Activated CD4-positive, CD25-positive, alpha-beta regulatory T cell (primary cell): Measurements from ENCODE around the gene ULK2.
"Not testable (repeated sequence)": the region's sequence is repeated elsewhere in the genome, so short reads cannot be mapped to it uniquely, and the experiment has no call there.

Experiments used
- DNase-seq, 4 experiments: peaks; one replicate each; lab custom pipeline; 2025; lab: John Stamatoyannopoulos, UW

Gene ULK2

DNA sequence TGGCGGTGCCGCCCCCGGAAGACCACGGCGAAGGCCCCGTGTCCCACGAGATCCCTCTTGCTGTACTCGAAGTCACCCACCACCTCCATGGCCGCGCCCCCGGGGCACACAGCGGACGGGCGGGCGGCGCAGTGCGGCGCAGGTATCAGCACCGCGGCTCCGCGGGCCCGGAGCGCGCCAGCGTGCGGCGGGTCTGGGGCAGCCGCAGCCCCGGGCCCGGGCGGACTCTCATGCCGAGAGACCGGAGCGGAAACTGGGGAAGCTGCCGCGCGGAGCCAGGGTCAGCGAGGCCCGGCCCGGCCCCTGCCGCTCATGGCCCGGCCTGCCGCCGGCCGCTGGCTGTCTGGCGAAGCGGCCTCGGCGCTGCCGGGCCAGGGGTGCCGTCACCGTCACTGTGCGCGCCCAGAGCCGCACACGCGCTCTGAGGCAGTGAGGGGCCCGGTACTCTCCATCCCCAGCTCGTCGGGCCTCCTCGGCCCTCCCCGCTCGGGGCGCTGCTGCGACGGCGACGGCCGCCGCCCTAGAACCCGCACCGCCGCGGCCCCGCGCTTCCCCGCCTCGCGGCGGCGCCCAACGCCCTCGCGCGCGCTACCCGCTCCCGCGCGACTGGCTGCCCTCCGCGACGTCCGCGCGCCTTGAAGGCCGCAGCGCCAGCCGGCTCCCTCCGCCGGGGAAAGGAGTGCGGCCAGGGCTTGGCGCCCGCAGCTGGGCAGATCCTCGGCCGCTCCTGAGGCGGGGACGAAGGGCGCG, at the start of gene ULK2:
Gene ULK2, minus strand, starts transcription at position 608 of the 750 bp plus-strand sequence. Its CDS starts 519 bp downstream, at position 89.
- peak in 1 of 4 experiments; percentile 11 for DNase-seq

DNA sequence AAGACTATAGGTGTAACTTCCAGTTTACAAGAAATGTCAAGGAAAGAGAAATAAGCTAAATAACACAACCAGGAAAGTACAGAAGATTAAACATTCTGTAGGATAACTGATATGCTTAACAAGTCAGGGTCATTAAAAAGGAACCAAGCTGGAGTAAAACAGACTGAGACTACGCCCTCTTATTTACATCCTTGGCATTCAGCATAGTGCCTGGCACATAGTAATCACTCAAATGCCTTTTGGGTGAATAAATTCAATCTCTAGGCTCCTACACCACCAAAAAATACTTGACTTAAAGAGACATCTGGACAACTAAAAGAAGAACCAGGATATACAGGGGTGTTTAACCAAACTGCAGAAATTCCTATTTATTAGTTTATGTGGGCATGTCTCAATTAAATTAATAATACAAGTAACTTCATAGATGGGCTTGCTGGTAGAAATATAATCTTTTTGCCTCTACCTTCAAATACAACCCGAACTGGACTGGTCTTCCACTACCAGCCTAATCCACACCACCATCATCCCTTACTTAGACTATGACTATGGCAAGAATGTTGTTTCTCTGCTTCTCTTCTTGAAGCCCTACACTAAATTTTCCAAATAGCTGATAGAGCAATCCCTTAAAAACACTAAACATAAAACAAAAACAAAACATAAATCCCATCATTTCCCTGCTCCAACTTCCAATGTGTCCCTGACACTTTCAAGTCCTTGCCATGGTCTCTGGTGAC, 47.7 kb upstream of the ULK2 start:
- no peak for DNase-seq

DNA sequence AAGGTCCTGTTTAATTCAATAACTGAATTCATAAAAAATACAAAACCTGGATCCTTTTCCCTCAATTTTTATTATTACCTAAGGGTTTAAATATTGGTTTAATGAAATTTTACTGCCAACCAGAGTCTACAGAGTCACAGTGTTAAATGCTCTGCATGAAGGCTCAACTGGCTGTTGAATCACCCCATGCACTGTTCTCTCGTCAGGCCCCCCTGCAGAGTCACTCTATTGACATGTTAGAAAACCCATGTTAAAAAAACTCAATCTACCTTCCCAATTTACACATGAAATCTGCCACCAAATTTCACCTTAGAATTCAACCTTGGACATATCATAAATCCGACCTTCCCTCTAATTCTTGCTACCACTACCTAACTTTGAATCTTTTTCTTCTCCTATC, 43.3 kb upstream of the ULK2 start:
- no peak for DNase-seq

DNA sequence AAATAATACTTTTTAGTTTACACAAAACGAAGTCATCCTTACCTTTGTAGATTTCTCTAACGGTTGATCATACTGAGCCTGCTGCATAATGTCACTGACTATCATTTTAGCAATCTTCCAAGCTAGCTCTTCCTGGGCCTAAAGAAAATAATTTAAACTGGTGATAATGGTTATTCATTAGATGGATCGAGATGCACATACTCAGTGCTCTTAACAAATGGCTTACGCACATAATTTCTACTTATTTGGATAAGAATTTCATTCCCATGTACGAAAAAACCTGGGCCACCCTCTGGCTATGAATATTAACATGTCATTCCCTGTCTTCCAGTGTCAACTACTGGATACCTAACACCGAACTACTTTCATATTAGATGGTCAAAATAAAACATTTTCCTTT, 41.4 kb upstream of the ULK2 start:
- DNase-seq, result no peak

DNA sequence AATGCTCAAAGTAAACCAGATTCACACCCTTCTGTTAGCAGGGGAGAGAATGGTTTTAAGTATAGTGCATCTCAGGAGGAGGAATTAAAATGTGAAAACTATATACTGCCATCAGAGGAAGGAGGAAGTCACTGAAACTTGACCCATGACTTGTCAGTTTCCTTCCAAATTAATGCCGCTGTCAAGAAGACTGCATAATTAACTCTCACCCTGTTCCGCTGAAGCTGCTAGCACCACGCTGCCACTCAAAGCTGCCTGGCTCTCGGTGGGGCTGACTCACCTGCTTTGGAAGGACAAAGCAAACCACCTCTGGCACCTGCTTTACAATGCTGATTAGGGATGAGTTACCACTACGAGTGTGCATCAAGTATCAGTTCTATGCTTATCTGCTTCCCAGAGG, 37.8 kb upstream of the ULK2 start:
- no peak for DNase-seq

DNA sequence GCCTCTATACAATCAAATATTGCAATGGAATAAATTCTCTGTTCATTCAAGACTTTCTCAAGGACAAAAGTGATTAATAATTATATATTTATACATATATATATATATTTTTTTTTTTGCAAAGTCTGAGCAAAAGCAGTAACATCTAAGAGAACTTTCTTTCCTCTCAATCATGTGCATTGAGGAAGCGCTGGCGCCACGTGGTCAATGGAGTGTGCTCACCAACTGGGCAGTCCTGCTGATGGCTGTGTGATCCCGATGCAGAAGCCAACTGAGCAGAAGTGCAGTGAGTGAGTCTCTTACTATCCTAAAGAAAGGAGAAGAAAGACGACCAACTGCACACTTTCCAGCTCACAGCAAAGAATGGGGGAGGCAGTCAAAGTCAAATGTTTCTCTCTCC, 37.2 kb upstream of the ULK2 start:
- no peak for DNase-seq

DNA sequence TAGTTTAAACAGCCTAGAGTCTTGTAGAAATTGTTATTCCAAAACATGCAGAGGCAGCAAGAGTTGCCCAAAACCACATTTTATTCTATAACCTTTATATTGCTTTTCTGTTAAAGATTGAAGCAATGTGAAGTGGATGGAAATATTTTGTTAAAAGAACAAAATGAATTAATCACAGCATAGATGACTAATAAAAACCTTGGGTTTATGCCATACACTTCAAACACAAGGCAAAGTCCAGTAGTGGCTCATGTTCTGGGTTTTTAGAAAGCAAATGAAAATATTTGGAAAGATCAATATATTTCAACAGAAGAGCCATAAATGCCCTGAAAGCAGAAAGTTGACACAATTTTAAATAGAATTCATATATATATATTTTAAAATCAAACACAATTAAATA, 36.7 kb upstream of the ULK2 start:
- no peak for DNase-seq

DNA sequence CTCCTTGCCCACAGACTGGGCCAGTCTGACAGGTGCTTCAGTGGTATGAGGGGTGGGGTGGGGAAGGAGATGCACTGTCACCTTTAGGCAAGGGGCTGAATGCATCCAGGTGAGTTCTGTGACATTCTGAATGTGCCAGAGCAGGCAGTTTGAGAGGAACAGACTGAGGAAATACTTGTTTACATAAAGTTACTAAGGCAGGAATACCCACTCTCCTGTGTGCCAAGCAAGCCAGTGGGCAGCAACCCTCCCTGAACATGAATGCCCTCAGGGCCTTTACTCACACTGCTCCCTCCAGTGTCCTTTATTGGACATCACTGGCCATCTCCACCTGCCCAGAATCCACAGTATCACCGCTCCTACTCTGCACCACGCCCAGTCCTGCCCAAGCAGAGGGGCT, 33.1 kb upstream of the ULK2 start:
- no peak for DNase-seq

DNA sequence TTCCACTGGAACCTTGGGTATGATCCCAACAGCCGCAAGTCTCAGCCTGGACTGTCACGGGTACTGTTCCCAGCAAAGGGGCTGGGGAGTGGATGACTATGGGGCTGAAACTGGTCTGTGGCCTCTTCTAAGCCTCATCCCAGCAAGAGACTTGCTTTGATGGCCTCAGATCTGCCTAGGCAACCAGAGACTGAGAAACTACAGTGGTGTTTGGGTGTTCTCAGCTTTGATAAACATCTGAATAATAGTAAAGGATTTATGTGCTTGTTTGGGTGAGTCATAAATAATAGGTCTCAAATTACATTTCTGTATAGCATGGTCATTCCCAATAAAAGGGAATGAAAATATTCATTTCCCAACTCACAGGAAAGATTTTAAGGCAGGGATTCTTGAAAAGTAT, 30.2 kb upstream of the ULK2 start:
- DNase-seq, result no peak

DNA sequence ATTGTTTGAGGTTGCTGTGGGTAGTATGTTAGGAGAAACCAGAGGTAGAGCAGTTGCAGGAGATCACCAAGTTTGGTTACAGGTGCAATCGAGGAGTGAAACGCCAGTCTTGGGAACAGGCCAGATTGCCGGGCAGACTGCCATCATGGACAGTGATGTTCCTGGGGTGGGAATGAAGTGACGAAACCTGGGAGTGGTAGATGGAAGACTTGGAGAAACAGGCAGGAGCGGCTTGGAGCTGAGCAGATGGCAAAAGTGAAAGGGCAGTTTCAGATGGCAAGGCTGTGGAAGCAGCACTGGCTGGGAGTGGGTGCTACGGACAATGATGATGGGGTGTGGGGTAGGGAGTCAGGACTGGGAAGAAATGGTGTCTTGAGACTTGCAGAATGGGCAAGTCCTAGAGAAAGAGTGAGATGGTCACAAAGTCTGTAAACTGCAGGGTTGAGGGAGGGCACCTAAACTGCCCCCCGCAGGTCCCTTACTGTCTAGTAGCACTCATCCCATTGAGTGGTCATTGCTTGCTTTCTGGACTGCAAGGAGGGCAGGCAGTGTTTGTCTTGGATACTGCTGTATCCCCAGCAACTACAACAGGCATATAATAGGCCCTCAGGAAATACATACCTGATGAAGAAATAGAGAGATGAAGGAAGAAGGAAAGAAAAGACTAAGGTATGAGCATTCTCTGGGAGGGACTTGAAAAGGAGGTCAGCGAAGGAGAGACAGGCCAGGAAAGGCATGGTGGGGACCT, 29.5 kb upstream of the ULK2 start:
- DNase-seq, result no peak

DNA sequence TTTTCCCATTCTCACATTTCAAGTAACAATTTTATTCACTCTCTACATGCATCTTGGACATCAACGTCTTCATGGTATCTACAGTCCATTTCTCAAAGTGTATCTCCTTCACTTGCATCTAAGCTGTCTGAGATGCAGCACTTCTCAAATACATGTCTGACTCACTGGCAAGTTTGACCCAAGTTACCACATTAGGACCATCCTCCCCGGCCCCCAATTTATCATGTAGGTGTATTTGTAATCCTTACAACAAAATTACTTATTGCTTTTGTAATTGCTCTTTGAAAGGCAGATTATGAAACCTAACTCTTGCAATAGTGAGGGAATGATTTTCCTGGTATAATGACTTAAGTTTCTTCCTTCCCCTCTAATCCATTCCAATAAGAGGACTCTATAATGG, 28.9 kb upstream of the ULK2 start:
- no peak for DNase-seq

DNA sequence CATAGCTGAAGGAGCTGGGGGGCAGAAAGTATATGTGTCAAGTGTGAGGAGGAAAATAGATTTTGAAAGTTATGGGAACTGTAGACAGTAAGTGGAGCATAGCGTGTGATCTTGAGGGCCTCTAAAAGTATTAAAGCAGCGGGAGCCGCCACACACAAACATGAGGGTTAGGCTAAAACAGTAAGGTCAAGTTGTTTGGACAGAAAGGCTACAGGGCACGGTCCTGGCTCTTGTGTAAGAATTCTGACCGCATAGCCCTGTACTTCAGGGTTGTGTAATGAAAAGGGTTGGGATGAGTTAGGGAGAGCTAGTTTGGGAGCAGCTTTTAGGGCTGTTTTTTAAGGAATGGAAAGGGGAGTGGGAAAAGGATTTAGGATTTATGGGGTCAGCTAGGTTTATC, 22.8 kb upstream of the ULK2 start:
- not testable (repeated sequence) for DNase-seq

DNA sequence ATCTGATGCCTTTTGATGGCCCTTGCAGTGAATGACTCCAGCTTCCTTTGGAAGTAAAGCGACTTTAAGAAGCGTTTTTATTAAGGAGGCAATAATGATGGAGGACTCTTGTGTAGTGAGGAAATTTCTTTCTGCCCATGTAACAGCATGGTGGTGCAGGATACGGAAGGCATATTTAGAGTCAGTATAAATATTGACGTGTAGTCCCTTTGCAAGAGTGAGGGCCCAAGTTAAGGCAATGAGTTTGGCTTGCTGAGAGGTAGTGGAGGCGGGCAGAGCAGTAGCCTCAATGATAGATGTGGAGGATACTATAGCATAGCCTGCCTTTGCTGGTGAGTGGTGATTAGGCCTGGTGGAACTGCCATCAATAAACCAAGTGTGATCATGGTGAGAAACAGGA, 22.3 kb upstream of the ULK2 start:
- not testable (repeated sequence) for DNase-seq

DNA sequence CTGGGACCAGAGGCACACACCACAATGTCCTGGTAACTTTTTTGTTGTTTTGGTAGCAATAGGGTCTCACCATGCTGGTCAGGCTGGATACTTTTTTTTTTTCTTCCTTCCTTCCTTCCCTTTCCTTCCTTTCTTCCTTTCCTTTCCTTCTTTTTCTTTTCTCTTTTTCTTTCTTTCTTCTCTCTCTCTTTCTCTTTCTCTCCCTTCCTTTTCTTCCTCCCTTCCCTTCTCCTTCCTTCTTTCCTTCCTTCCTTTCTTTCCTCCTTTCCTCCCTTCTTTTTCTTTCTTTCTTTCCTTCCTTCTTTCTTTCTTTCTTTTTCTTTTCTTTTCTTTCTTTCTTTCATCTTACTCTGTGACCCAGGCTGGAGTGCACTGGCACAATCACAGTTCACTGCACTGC, 18.4 kb upstream of the ULK2 start:
- DNase-seq, result no peak

DNA sequence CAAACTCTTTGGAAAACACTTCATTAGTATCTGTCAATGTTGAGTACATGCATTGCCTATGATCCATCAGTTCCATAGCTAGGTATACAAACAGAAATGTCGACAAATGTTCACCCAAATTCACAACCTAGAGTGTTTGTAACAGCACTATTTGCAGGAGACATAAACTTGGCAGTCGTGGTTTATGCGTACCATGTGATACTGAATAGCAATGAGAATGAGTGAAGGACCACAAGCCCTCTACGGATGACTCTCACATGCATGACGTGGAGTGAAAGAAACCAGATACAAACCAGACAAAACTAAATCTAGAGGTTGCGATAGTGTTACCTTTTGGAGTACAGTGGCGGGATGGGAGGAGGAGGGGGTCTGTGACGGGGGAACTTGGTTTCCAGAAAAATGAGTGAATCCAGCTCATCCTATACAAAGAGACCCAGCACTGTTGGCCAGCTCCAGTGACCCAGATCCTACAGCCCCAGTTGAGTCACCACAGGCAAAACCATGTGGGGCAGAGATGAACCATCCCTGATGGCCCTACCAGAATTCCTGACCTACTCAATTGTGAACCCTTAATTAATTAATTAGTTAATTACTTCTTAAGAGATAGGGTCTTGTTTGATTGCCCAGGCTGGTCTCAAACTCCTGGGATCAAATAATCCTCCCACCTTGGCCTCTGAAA, 15.9 kb upstream of the ULK2 start:
- DNase-seq, result no peak

DNA sequence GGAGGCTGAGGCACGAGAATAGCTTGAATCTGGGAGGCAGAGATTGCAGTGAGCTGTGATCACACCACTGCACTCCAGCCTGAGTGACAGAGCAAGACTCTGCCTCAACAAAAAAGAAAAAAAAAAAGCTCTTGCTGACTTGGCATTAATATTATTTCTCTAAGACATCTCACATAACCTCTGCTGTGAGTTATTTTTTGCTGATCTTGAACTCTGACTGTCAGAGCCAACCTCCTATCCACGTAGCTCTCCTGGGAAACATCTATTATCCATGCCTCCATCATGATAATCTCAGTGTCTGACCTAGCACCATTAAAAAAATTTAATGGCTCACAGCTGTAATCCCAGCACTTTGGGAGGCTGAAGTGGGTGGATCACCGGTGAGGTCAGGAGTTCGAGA, 12.7 kb upstream of the ULK2 start:
- DNase-seq, result no peak

DNA sequence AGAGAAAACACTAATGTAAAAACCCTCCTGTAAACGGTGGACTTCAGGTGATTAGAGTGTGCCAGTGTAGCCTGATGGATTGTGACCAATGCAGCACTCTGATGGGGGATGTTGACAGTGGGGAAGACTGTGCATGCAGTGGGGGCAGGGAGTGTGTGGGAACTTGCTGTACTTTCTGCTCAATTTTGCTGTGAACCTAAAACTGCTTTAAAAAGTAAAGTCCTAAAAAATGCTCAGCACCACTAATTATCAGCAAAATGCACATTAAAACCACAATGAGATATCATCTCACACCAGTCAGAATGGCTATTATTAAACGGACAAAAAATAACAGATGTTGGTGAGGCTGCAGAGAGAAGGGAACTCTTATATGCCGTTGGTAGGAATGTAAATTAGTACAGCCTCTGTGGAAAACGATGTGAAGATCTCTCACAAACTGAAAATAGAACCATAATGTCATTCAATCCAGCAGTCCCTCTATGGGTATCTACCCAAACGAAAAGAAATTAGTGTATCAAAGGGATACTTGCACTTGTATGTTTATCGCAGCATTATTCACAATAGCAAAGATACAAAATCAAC, 9.7 kb upstream of the ULK2 start:
- no peak for DNase-seq

DNA sequence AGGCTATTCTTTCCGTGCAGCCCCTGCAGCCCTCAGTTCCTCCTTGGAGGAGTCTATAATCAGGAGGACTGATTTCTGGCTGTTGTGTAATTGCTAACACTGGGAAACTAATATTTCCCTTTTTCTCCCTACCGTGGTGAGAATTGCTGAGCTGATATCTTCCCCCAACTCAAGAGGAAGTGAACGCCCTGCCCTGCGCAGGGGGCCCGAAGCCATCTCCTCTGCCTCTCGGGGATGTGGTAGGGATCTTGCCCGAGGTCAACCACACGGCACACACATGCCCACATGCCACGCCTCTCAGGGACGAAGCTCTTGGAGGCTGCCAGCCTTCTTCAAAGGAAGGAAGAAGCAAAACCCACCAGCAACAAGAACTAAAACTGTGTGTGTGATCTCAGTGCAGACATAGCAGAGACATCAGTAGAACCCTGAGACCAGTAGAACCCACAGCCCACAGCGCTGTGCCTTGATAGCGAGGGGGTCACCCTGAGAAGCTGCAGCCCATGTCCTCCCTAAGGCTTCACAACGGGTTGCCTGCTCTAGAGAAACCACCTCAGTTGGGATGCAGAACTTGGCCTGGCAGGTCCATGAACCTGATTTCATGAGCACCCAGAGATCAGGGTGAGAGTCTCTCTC, 8.9 kb upstream of the ULK2 start:
- peak in 1 of 4 experiments; percentile 9 for DNase-seq

DNA sequence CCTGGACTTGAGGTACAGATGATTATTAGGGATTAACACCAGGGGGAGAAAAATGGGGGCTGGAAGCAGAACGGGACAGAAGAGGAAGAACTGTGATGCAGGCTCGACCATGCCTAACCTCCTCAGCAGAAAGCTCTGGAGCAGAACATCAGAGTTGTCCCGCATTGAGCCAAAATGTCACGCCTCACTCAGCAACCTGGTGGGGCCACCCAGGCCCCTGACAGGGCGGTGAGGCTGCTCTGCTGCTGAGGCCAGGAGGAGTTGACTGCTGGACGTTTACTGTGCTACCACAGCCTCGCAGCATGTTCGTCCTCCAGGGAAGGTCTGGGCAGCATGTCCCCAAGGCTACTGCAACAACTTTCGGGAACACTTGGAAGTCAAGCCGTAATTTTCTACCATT, 6.5 kb upstream of the ULK2 start:
- no peak for DNase-seq

DNA sequence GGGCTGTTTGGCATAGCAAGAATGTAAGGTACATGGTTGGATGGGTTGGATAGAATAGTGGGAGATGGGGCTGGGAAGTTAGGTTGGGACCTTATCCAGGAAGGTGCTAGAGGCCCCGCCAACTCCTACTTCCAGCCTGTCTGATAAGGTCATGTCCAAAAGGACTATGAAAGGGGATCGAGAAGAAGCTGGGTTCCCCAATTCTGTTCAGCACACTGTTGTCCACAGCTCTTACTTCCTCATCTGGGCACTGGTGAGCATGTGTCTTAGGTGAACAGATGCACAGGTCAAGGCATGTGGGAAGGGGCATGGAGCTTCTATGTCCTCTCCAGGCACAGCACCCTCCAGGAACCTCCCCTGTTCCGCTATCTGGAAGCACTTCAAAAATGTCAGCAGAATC, 5.6 kb upstream of the ULK2 start:
- DNase-seq, result no peak

DNA sequence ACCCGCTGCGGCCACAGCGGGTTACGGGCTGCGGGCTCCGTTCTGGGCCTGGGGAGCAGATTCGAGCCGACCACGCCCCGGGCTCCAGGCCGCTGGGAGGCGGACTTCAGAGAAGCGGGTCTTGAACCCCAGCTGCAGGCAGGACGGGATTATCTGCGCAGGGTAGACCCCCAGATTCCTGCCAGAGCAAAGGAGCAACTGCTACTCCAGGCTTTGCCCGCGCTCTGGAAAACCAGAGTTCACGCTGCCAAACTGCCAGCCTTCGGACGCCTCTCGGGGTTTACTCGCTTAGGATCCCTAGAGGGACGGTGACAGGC, 301 bp upstream of the ULK2 start:
- no peak for DNase-seq

DNA sequence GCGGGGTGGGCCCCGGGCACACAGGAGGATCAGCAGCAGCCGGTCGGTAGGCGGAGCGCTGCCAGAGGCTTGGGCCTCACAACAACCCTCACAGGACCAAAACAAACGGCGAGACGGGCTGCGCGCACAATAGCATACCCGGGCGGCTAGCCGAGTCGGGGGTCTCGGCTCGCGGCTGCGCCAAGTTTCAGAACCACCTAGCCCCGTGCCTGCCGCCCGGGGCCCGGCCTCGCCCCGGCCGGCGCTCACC, 732 bp downstream of the ULK2 start:
- DNase-seq, result no peak
